HG03432 (cell line): ENCODE measurements around the gene MAP2K3.
"Not testable (repeated sequence)": the region's sequence is repeated elsewhere in the genome, so short reads cannot be mapped to it uniquely, and the experiment has no call there.

Experiments used
- ATAC-seq: cut with Tn5 transposase; IDR thresholded peaks from one replicate; pipeline ENCODE4 v1.9.1; 2021; ENCODE audit warnings: mild to moderate bottlenecking, moderate library complexity; ENCODE audit not compliant: unreplicated experiment

The MAP2K3 gene

GRCh38 chr17:21349358-21350050, 65.0 kb downstream of the MAP2K3 start:
- not testable (repeated sequence) for ATAC-seq

GRCh38 chr17:21350495-21350894, 66.0 kb downstream of the MAP2K3 start:
- ATAC-seq, result not testable (repeated sequence)

- no peak for ATAC-seq
Measured at GRCh38 chr17:21351366-21352065, 67.0 kb downstream of the MAP2K3 start.

GRCh38 chr17:21352221-21352980, 67.9 kb downstream of the MAP2K3 start:
- no peak for ATAC-seq

- ATAC-seq, result no peak
Measured at GRCh38 chr17:21352981-21353265, 68.4 kb downstream of the MAP2K3 start.

- no peak for ATAC-seq
Measured at GRCh38 chr17:21353326-21354010, 69.0 kb downstream of the MAP2K3 start.

- ATAC-seq, result no peak
Measured at GRCh38 chr17:21354796-21355385, 70.4 kb downstream of the MAP2K3 start.

- no peak for ATAC-seq
Measured at GRCh38 chr17:21355586-21355985, 71.1 kb downstream of the MAP2K3 start.

GRCh38 chr17:21356537-21357127, 72.1 kb downstream of the MAP2K3 start:
- no peak for ATAC-seq

- ATAC-seq, result no peak
Measured at GRCh38 chr17:21357281-21357680, 72.8 kb downstream of the MAP2K3 start.

- no peak for ATAC-seq
Measured at GRCh38 chr17:21357696-21358656, 73.5 kb downstream of the MAP2K3 start.

- ATAC-seq, result no peak
Measured at GRCh38 chr17:21358682-21359482, 74.4 kb downstream of the MAP2K3 start.

- ATAC-seq, result no peak
Measured at GRCh38 chr17:21359483-21359840, 75.0 kb downstream of the MAP2K3 start.

- ATAC-seq, result no peak
Measured at GRCh38 chr17:21360048-21360447, 75.5 kb downstream of the MAP2K3 start.

- ATAC-seq, result no peak
Measured at GRCh38 chr17:21361020-21361809, 76.7 kb downstream of the MAP2K3 start.

GRCh38 chr17:21362331-21362931, 77.9 kb downstream of the MAP2K3 start:
- no peak for ATAC-seq

GRCh38 chr17:21363776-21364642, 79.5 kb downstream of the MAP2K3 start:
- no peak for ATAC-seq
